Measurements from ENCODE around the gene ERO1B. TPM values are rescaled to one million over a fixed set of nuclear protein-coding genes. Genes with fewer than 3 reads are reported as not detected.
"Not testable (repeated sequence)": the region's sequence is repeated elsewhere in the genome, so short reads cannot be mapped to it uniquely, and the experiment has no call there.

ERO1B gene
- total RNA-seq, 1 donor from 2014 or later: 62.1 TPM

DNA sequence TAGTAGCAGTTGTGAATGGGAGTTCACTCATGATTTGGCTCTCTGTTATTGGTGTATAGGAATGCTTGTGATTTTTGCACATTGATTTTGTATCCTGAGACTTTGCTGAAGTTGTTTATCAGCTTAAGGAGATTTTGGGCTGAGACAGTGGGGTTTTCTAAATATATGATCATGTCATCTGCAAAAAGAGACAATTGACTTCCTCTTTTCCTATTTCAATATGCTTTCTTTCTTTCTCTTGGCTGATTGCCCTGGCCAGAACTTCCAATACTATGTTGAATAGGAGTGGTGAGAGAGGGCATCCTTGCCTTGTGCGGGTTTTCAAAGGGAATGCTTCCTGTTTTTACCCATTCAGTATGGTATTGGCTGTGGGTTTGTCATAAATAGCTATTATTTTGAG, 93.7 kb downstream of the ERO1B start:
- DNase-seq (ENCODE audit: low spot score): not testable (repeated sequence)

DNA sequence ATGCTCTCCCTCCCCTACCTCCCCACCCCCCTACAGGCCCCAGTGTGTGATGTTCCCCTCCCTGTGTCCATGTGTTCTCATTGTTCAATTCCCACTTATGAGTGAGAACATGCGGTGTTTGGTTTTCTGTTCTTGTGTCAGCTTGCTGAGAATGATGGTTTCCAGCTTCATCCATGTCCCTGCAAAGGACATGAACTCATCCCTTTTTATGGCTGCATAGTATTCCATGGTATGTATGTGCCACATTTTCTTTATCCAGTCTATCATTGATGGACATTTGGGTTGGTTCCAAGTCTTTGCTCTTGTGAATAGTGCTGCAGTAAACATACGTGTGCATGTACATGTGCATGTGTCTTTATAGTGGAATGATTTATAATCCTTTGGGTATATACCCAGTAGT, 95.3 kb downstream of the ERO1B start:
- not testable (repeated sequence) for DNase-seq (ENCODE audit: low spot score)

DNA sequence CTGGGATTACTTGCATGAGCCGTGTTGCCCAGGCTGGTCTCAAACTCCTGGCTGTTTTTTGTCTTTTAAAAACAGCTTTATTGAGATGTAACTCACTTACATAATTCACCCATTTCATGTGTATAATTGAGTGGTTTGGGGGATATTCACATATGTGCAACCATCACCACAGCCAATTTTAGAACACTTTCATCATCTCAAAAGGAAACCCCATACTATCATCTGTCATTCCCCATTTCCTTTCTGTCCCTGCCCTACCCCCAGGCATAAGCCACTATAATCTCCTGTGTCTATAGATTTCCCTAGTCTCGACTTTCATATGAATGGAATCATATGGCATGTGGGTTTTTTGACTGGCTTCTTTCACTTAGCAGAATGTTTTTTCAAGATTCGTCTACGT, 96.1 kb downstream of the ERO1B start:
- DNase-seq (ENCODE audit: low spot score): no peak

DNA sequence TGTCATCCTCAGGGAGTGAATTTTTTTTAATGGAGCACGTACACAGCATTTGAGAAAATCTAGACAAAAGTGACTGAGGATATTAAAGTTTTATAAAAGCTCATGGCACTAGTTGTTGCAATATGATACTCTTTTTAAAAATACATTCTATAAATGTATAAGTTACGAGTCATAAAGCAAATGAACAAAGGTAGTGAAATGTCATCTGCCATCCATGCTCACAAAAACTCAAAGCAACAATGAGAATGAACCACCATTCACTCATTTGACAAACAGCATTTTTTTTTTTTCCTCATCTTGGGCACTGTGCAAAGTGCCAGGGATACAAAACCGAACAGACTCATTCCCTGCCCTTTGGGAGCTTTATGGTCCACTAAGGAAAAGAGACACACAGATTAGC, 100.7 kb downstream of the ERO1B start:
- no peak for DNase-seq (ENCODE audit: low spot score)

DNA sequence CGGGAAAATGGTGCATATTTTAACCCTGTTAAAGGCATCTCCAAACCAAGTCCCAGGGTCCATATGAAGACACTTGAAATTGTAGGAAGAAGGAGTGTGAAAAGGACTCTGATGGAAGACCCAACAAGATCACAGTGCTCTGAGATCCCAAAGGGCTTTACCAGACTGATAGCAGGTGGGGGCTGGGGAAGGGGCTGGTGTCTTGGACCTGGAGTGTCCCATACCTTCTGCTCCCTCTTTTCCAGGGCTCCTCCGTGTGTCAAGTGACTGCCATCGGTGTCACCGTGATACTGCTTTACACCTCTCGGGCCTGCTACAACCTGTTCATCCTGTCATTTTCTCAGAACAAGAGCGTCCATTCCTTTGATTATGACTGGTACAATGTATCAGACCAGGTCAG, 102.1 kb downstream of the ERO1B start:
- no peak for DNase-seq (ENCODE audit: low spot score)

DNA sequence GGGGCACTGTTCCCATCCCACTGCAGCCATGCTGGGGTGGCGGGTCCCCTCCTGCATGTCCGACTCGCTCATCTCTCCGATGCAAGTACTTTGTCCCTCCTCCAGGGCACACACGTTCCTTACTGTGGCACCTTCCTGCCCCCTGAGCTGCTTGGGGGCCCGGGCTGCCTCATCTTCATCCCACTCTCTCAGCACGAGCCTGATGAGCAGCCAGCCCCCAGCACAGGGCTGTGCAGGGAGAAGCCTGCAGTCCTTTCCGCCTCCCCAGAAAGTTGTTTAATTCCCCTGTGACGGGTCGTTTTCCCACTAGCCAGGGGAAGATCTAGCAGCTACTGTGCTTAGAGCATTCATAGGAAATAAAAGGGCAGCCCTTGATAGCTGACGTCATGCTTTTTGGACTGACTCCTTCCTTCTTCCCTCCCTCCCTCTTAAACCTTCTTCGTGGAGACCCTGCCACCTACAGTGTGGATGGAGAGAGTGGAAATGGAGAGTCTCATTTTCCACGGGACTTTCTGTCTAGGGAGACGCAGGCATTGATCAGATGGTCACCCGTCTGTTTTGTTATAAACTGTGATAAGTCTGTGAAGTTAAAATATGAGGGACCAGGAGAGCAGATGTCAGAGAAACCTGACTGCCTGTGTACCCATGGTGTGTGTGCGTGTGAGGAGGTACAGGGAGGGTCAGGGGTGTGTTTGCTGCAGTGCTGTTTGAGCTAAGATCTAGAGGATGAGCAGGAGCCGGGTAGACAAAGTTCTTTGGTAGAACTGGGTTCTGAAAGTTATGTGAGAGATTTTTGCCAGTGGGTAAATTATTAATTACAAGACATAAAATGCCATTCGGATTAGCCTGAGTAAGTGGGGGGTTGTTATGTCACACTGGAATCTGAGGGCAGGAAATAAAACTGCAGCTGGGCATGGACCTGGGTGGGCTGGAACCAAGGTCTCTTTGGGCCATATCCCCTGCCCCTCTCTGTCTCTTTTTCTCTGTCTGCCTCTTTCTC, 105.1 kb downstream of the ERO1B start:
- DNase-seq (ENCODE audit: low spot score): no peak

DNA sequence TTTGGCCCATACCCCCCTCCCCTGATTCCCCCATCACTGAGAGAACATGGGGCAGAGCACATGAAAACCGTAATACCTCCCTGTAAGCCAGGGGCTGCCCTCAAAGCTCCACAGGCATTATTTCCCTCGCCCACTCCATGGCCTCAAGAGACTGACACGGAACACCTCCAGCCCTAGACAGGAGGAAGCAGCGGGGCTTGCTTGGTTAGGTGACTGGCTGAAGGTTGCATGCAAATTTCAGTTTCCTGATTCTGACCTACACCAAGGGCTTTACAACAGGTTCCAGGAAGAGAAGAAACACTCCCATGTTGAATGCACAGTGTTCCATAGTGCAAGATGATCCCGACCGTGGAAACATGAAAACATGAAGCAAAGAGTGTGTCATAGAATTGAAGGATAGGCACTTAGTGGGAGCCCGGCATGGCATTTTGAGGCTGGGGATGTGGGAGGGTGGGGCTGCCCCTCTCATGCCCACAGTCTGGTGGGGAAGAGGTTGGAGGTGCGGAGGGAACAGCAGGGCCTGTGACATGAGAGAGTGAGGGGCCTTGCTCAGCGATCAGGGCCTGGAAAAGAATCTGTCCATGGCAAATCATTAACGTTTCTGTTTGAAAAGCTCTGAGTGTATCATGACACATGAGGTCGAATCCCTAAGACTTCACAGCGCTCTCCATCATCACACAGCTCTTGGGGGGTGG, 106.0 kb downstream of the ERO1B start:
- DNase-seq (ENCODE audit: low spot score): no peak

DNA sequence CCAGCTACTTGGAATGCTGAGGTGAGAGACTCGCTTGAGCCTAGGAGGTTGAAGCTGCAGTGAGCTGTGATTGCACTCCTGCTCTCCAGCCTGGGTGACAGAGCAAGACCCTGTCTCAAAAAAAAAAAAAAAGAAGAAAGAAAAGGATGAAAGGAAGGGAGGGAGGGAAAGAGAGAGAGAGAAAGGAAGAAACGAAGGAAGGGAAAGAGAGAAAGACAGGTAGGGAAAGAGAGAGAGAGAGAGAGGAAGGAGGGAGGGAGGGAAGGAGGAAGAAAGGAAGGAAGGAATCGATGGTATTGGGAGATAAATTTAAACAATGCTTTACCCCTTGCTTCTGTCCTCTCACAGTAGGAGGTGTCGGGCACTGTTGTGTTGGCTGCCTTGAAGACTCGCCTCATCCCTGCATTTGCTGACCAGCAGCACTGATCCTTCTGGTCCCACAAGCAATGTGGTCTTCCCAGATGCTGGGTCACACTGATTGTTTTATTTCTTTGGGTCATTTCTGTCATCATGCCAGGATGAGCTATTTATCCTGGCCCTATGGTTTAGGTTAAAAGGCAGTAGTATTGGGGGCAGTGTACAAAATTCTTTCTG, 108.5 kb downstream of the ERO1B start:
- no peak for DNase-seq (ENCODE audit: low spot score)

DNA sequence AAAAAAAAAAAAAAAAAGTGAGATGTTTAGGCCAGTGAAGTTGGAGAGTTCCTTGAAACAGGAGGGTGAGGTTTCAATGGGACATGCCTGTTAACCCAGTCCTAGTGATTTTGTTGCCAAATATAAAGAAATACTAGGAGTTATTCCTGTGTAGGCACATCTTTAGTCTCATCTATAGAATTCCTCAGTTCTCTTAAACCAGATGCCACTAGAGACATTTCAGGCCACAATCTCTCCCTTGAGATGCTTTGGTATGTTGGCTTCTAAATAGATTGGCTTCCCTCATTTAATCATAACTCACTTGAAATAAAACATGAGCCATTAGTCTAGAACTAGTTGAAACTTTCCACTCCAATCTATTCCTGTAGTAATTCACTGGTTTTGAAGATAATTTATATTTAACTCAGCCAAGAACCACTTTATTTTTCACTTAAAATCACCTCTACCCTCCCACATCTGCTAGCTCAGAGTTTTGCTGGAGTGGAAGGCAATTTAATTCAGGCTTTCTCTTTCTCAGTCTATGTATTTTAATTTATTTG, 109.6 kb downstream of the ERO1B start:
- DNase-seq (ENCODE audit: low spot score): no peak

DNA sequence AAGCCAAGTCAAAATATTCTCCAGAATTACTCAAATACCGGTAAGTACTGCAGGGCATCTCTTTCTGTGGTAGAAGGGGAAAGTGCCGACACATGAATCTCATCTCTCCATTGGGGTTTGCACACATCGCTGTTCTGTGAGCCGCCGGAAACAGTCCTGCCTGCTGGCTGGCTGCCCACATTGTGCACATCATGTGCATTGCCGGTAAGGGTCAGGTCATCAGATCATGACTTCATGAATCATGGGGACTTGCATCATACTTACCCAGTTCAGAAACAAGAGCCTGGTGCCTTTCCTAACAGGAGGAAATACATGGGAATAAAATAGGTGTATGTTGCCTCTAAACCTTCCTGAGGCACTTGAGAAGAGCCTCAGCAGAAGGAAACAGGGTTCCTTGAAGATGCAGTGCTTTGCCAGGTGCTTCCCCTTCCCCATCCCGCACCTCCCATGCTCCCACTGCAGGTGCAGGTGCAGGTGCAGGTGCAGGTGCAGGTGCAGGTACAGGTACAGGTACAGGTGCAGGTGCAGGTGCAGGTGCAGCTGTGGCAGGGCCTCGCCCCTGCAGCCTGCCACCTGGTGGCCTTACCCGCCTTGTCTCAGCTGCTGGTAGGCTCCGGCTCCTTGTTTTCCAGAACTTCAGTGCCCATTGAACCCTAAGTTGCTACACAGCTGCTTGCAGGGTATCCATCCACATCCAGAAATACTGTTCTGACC, 112.9 kb downstream of the ERO1B start:
- peak; percentile 76 for DNase-seq (ENCODE audit: low spot score)

DNA sequence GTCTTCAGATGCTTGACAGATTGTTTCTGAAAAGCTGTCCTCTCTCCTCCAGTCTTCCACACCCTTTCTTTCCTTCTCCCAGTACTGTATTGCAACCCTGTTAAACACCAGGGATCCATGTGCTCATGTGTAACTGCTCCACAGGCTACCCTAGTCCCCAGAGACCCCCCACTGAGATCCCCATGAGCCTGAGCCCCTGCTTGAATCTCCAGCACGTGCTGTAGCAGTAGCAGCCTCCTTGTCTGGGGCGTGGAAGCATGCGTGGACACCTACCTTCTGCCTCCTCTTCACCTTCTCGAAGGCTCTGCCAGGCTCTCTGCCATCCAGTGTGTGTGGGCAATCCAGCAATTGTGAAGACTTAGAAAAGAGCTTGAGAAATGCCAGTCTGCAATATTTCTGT, 114.2 kb downstream of the ERO1B start:
- no peak for DNase-seq (ENCODE audit: low spot score)

DNA sequence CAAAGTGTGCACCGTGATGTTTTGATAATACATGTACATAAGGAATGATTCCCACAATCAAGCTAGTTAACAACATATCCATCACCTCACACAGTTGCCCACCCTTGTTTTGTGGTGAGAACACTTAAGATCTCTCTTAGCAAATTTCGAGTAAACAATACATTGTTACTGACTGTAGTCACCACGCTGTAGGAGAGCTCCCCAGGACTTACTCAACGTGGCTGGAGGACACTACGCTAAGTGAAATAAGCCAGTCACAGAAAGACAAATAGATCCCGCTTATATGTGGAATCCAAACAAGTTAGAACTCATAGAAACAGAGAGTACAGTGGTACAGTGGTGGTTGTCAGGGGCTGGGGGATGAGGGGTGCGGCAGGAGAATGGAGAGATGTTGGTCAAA, 114.6 kb downstream of the ERO1B start:
- DNase-seq (ENCODE audit: low spot score): no peak

DNA sequence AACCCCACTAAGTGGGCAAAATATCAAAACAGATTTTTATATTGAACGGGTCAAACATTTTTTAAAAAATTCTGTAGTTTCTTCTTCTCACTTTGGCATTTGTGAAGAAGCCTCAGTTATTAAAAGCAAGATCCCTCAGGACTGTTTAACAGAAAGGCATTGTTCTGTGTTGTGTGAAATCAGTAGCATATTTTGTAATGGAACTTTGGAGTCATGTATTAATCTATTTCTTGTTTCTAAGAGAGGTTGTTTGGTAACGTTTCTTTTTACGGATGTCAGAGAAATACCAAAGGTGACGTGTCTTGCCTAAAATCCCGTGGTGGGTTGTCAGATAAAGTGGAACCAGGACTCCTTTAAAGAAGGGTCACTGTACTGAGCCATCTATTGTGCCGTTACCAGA, 115.7 kb downstream of the ERO1B start:
- no peak for DNase-seq (ENCODE audit: low spot score)

Other genes starting within 250 kb of the ERO1B start
- gene NID1, start 216.9 kb downstream of the ERO1B start, total RNA-seq: 89.4 TPM
- gene GPR137B, start 139.4 kb downstream of the ERO1B start, total RNA-seq: 30.5 TPM
- gene EDARADD, start 112.3 kb upstream of the ERO1B start, total RNA-seq: 7.4 TPM
- 62.2 TPM for gene LGALS8, start 242.0 kb upstream of the ERO1B start, total RNA-seq

Measured in mucosa of gallbladder (tissue), 1 donor.